ENCODE measurements around the gene MECR.
"Not testable (repeated sequence)": the region's sequence is repeated elsewhere in the genome, so short reads cannot be mapped to it uniquely, and the experiment has no call there.

MECR gene

GRCh38 chr1:29235955-29236711 is 5.4 kb upstream of the MECR start, which contains the start of gene PTPRU:
PTPRU (plus strand) TSS chr1:29236522; CDS start chr1:29236645, 123 bp downstream.
- DNase-seq (ENCODE audit: low read depth) = peak; percentile 74

GRCh38 chr1:29234881-29235280 is 4.1 kb upstream of the MECR start:
- DNase-seq (ENCODE audit: low read depth) = not testable (repeated sequence)

- no peak for DNase-seq (ENCODE audit: low read depth)
These were observed 3.7 kb upstream of the MECR start for GRCh38 chr1:29234471-29234870.

GRCh38 chr1:29233693-29234092 is 3.0 kb upstream of the MECR start:
- no peak for DNase-seq (ENCODE audit: low read depth)

- DNase-seq (ENCODE audit: low read depth) = no peak
These were observed 1.7 kb upstream of the MECR start for GRCh38 chr1:29232387-29232786.

- DNase-seq (ENCODE audit: low read depth) = no peak
These were observed 556 bp downstream of the MECR start for GRCh38 chr1:29230204-29230552.

- DNase-seq (ENCODE audit: low read depth) = no peak
These were observed 3.2 kb downstream of the MECR start for GRCh38 chr1:29227511-29227910.

- DNase-seq (ENCODE audit: low read depth) = no peak
These were observed 5.4 kb downstream of the MECR start for GRCh38 chr1:29225361-29225760.

- no peak for DNase-seq (ENCODE audit: low read depth)
These were observed 6.3 kb downstream of the MECR start for GRCh38 chr1:29224356-29224837.

- DNase-seq (ENCODE audit: low read depth) = no peak
These were observed 7.2 kb downstream of the MECR start for GRCh38 chr1:29223521-29223920.

- DNase-seq (ENCODE audit: low read depth) = no peak
These were observed 8.0 kb downstream of the MECR start for GRCh38 chr1:29222686-29223085.

GRCh38 chr1:29222260-29222659 is 8.5 kb downstream of the MECR start:
- DNase-seq (ENCODE audit: low read depth) = not testable (repeated sequence)

- DNase-seq (ENCODE audit: low read depth) = no peak
These were observed 9.4 kb downstream of the MECR start for GRCh38 chr1:29221296-29221695.

- peak; percentile 25 for DNase-seq (ENCODE audit: low read depth)
These were observed 12.5 kb downstream of the MECR start for GRCh38 chr1:29218223-29218622.

GRCh38 chr1:29217633-29218032 is 13.1 kb downstream of the MECR start:
- no peak for DNase-seq (ENCODE audit: low read depth)

GRCh38 chr1:29213055-29213454 is 17.7 kb downstream of the MECR start:
- no peak for DNase-seq (ENCODE audit: low read depth)

- no peak for DNase-seq (ENCODE audit: low read depth)
These were observed 19.4 kb downstream of the MECR start for GRCh38 chr1:29211086-29212030.

GRCh38 chr1:29210278-29211085 is 20.3 kb downstream of the MECR start:
- DNase-seq (ENCODE audit: low read depth) = peak; percentile 35

- DNase-seq (ENCODE audit: low read depth) = peak; percentile 70
These were observed 21.6 kb downstream of the MECR start for GRCh38 chr1:29209173-29209572.

GRCh38 chr1:29208442-29208841 is 22.3 kb downstream of the MECR start:
- DNase-seq (ENCODE audit: low read depth) = no peak

- peak; percentile 98 for DNase-seq (ENCODE audit: low read depth)
These were observed 28.0 kb downstream of the MECR start for GRCh38 chr1:29202584-29203340.

All from EH (cell line).